Stimulated activated CD8-positive, alpha-beta memory T cell treated with anti-CD3 and anti-CD28 coated beads, Interleukin-12 subunit alpha, Interleukin-12 subunit beta, amount 100 ng/mL, for 4 hours (primary cell): ENCODE measurements around the gene RALY.

ENCODE experiments used
- DNase-seq: peaks from one replicate; pipeline ENCODE4 v3.0.0-alpha.2; 2020; ENCODE audit warnings: low read depth

Gene RALY

GRCh38 chr20:34049389-34049788 is 55.7 kb downstream of the RALY start:
- no peak for DNase-seq

DNA sequence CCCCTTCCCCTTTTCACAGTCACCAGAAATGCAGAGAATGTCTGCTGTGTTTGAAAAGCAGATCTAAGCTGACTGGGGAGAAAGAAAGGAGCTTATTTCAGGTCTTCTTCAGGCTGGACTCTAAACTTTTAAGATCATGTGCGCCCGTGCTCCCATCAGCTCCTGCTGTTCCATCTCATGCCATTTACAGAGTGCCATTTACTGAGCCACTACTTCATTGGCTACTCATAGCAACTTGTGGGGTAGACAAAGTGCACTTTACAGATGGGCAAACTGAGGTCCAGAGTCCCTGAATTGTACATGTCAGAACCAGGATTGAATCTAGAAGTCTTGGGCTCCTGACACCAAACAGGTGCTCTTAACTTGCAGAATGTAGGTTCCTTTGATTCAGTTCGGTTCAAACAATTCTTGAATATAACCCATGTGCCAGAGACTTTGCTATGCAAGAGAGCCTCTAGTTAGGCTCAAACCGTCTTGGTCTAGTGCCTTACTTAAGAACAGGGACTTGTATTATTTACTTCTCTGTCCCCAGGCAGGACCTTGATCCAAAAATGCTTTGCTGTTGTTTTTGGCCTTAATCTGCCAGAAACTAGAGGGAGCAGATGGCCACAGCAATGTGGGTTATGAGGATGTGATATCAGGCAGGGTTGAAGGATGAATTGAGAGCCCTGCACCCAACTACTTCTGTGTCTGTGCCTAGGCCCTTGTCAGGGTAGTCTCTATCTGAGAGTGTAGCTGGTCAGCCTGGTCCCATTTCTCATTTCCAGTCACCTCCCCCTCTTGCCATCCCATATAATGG is 56.4 kb downstream of the RALY start:
- DNase-seq = no peak

- no peak for DNase-seq
These were observed 58.7 kb downstream of the RALY start for GRCh38 chr20:34052414-34052813.

- DNase-seq = no peak
These were observed 61.6 kb downstream of the RALY start for GRCh38 chr20:34055290-34055689.

DNA sequence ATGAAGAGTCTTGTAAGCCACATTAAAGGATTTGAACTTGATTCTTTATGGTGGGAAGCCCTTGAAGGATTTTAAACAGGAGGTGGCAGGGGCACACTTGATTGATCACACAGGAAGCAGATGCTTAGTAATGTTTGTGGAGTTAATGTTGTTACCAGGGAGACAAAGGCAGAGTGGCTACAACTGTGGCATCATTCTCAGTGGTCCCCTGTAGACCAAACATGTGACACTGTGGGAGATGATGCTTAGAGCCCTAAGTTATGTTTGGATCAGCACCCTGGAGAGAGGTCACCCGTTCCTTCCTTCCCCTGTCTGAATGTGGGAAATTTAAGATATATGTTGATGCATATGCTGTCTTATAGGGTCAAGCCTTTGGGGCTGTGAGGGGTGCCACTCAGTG is 65.1 kb downstream of the RALY start:
- no peak for DNase-seq

- DNase-seq = no peak
These were observed 67.3 kb downstream of the RALY start for GRCh38 chr20:34060970-34061369.

DNA sequence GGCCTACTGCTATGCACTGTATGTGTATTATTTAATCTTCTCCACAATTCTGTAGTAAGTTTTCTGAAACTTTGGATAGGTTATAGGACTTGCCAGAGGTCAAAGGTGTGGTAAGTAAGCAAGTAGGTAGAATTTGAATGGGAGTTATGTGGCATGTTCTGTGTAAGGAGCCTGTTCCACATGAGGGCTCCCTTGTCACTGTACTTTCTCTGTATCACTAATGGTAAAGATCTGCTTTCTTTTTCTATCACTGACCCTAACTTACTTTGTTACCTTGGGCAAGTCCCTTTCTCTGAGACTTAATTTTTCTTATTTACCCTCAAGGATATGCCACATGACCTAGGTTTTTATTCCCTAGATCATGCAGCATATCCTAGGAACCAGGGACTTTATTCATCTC is 68.0 kb downstream of the RALY start:
- no peak for DNase-seq

GRCh38 chr20:34062570-34063482 is 69.1 kb downstream of the RALY start:
- no peak for DNase-seq

DNA sequence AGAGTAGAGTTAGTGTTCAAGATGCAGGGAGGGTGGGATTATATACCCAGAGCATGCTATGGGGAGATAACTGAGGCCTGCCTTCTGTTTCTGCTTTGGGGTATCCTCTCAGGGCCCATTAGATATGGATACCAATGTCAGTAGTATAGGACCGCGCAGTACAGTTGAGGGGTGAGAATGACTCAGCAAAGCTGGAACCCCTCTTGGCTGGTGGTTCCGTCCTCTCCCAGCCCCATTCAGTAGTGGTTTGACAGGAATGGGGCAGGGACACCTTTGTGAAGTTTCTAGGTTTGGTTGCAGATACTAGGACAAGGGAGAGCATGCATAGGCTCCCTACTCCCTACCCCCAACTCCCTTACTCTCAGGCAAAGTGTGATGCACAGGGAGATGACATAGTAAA is 70.6 kb downstream of the RALY start:
- no peak for DNase-seq

DNA sequence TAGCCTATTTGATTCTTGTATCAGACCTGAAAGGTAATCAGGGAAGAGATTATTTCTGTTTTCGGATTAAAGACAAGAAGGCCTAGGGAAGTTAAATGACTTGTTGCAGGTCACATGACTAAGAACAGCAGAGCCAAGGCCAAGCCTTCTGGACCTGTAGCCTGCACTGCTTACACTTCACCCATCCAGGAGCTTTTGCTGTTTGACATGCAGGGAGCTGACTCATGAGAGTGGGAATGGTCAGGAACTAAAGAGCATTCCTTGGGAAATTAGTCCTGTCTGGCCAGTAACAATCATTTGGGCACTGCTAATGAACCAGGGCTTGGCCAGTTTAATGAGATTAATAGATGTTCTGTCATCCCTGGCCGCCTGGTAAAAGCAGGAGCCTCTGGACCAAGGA is 71.5 kb downstream of the RALY start:
- no peak for DNase-seq

DNA sequence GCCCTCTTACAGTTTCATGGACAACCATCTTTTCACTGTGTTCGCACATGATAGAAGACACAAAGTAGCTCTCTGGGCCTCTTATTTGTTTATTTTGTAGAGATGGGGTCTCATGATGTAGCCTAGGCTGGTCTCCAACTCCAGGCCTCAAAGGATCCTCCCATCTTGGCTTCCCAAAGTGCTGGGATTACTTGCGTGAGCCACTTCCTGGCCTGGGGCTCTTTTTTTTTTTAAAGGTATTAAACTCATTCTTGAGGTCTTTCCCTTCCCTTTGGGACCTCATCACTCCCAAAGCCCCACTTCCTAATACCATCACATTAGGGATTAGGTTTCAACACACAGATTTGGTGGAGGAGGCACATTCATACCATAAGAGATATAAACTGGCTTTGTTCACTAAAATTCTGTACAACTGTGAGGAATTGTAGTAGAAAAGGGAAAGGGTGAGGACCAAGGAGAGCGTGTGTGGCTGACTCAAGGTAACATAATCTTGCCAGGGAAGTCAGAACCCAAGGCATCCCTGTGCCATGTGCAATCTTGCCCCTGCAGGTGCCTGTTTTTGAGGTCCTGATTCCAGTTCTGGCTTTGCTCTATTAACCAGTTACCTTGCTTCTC is 72.9 kb downstream of the RALY start:
- DNase-seq = no peak

DNA sequence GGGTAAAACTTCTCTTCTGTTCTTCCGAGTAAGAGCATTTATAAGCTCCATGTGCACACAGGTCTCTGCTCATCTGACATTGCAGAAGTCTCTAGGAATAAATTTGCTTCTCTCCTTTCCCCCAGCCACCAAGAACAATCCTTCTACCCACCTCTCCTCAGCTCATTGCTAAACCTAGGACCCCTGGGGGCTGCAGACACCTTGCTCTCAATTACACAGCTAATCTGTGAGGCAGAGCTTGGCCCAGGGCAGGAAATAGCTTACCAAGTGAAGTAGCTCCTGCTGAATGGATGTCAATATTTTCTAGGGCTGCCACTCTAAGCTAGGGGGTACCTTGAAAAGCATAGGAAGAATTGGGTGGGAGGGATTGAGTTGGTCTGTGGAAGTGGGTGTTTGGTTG is 74.3 kb downstream of the RALY start:
- DNase-seq = no peak

DNA sequence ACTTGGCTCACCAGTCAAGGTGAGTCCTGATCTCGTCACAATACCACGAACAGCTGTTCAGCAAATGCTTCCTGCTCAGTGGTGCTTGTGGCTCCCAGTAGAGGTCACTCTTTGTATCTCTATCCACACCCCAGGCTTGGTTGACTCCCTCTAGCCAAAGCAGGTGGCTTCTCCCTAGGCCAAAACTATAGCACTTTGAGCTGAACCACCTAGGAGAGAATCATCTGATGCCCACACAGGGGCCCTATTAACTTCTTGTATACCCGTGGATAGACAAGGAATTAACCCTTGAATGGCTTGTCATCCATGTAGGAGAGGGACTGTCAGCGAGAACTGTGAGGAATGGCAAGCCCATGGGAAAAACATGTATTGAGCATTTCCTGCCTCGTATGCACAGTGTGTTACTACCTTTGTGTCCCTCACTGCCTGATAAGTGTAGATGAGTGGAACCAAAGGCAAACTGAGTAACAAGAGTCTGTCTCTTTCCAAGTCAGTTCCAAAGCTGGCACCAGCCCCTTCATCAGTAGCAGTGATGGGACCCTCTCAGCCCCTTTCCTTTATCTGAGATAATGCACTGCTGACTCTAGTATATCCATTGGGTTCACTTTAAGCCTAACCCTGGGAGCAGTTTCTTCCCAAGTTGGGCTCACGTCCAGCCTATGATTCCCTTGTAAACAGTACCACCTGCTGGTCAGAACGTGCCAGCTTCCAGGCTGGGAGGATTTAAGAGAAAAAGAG is 75.8 kb downstream of the RALY start:
- DNase-seq = peak; percentile 8

GRCh38 chr20:34070079-34070439 is 76.3 kb downstream of the RALY start:
- no peak for DNase-seq

GRCh38 chr20:34070859-34071258 is 77.1 kb downstream of the RALY start:
- no peak for DNase-seq

GRCh38 chr20:34072076-34072475 is 78.4 kb downstream of the RALY start:
- DNase-seq = no peak

GRCh38 chr20:34072778-34073177 is 79.1 kb downstream of the RALY start:
- DNase-seq = no peak

GRCh38 chr20:34074101-34074760 is 80.5 kb downstream of the RALY start:
- no peak for DNase-seq

GRCh38 chr20:34075647-34076046 is 81.9 kb downstream of the RALY start:
- DNase-seq = no peak

DNA sequence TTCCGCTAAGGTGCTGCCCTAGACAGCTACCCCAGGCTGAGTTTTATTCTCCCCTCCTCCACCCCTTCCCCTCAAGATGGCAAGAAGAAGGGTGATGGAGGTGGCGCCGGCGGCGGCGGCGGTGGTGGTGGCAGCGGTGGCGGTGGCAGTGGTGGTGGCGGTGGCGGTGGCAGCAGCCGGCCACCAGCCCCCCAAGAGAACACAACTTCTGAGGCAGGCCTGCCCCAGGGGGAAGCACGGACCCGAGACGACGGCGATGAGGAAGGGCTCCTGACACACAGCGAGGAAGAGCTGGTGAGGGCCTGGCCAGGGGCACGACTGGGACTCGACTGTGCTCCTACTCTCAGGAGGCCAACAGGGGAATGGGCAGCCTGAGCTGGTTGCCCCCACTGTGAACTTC is 83.2 kb downstream of the RALY start:
- no peak for DNase-seq

- no peak for DNase-seq
These were observed 84.8 kb downstream of the RALY start for GRCh38 chr20:34078540-34078939.

DNA sequence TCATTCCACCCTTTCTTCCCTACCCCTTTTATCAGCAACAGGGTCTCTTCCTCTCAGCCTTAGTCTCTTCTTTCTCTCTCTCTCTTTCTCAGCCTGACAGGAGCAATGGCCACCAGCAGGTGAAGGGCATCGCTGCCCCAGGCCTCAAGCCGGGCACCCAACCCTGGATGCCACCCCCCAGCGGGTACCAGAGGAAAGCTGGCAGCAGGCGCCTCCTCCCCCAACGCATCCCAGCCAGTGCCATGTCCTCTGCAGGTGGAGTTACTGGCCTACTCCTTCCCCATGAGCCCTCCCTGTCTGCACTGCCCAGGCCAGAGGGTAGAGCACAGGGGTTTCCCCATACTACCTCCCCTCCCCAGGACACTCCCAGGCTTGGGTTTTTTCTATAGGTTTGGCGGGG is 86.1 kb downstream of the RALY start:
- no peak for DNase-seq
